Natural killer cell (primary cell): ENCODE data around the gene CFAP157. TPM values are rescaled to one million over a fixed set of nuclear protein-coding genes. Genes with fewer than 3 reads are reported as not detected.
A peak's percentile ranks its signal among the peaks of the same experiment; 100 is the strongest.

Experiments used
- ATAC-seq, 3 donors: fragments of 150-1000 bp in 2 of 3; fragments of 200-7000 bp in 1 of 3; cut with Tn5 transposase; 1 replicate in 1 of 3; 2 replicates in 2 of 3; pipeline ENCODE4 v1.10.0; 2021; ENCODE audit warnings: mild to moderate bottlenecking in 2 of 3, moderate library complexity in 2 of 3
- DNase-seq, 2 donors: peaks; one replicate each; pipeline versions ENCODE4 v3.0.0 to v3.0.0-alpha.2; 2013 to 2021; ENCODE audit warnings: mixed read lengths in 1 of 2
- H3K27ac ChIP-seq: one replicate; pipeline ENCODE4 v1.5.1; 2013; ENCODE audit warnings: mild to moderate bottlenecking, low read length
- H3K27me3 ChIP-seq: one replicate; pipeline ENCODE4 v1.6.1; 2013; ENCODE audit warnings: low read length; ENCODE audit not compliant: control insufficient read depth, insufficient read depth
- H3K36me3 ChIP-seq: one replicate; pipeline ENCODE4 v1.6.1; 2013; ENCODE audit warnings: low read length; ENCODE audit not compliant: control insufficient read depth, insufficient read depth
- H3K4me1 ChIP-seq: one replicate; pipeline ENCODE4 v1.6.1; 2013; ENCODE audit warnings: low read length; ENCODE audit not compliant: control insufficient read depth, insufficient read depth
- H3K4me3 ChIP-seq: one replicate; pipeline ENCODE4 v1.5.1; 2013; ENCODE audit warnings: low read length
- H3K9me3 ChIP-seq: one replicate; pipeline ENCODE4 v1.6.1; 2013; ENCODE audit warnings: low read length; ENCODE audit not compliant: control insufficient read depth, insufficient read depth
- H3K27ac Mint-ChIP-seq, 2 donors: one replicate each; pipeline ENCODE4 v1.8.0; 2022; ENCODE audit warnings: mild to moderate bottlenecking in 2 of 2, mixed read lengths in 2 of 2, moderate library complexity in 1 of 2
- H3K27me3 Mint-ChIP-seq, 2 donors: one replicate each; pipeline ENCODE4 v1.8.0; 2022; ENCODE audit warnings: low read depth in 2 of 2, mixed read lengths in 2 of 2
- H3K36me3 Mint-ChIP-seq: one replicate; pipeline ENCODE4 v1.8.0; 2022; ENCODE audit warnings: mixed read lengths
- H3K4me1 Mint-ChIP-seq, 2 donors: one replicate each; pipeline ENCODE4 v1.8.0; 2022; ENCODE audit warnings: mixed read lengths in 2 of 2
- H3K4me3 Mint-ChIP-seq: one replicate; pipeline ENCODE4 v1.8.0; 2022; ENCODE audit warnings: mild to moderate bottlenecking, moderate library complexity, mixed read lengths
- H3K9me3 Mint-ChIP-seq, 2 donors: one replicate each; pipeline ENCODE4 v1.8.0; 2022; ENCODE audit warnings: mixed read lengths in 2 of 2
- CTCF ChIP-seq: fragments of 200-600 bp; IDR thresholded peaks from one replicate; pipeline ENCODE4 v1.8.0; 2022; ENCODE audit warnings: antibody characterized with exemption
- WGBS: methylation state at CpG from one replicate; pipeline ENCODE4 v1.1.7; 2013; ENCODE audit warnings: missing lambda C conversion rate; ENCODE audit not compliant: insufficient coverage; 5-methylcytosine and 5-hydroxymethylcytosine counted together
- intact Hi-C: fragments of 100-400 bp; cut with micrococcal nuclease; formaldehyde crosslinking; loops from one replicate; pipeline ENCODE4 v1.14.2; 2022
- total RNA-seq, 4 donors: library from RNA; stranded (reverse); fragments of 120-200 nt in 1 of 4; gene quantifications; one replicate each; pipeline versions ENCODE4 v1.2.3 to v1.2.4, GENCODE V29; 2013 to 2022

The CFAP157 gene
- total RNA-seq, 3 donors from 2014 or later (not counting 1 experiment from before 2014, with no cell fraction given), result not detected

- intact Hi-C loops, result no loop called here
- WGBS, result 87% methylated on average over 8 of the region's 8 CpGs
- DNase-seq, result no peak
These were observed 20.1 kb downstream of the CFAP157 start for GRCh38 chr9:127726871-127727270.

GRCh38 chr9:127728808-127729207, 22.0 kb downstream of the CFAP157 start:
- TF ChIP-seq CTCF, result no peak
- Mint-ChIP-seq H3K4me1 (peaks cover 0 to 4% of the 10 kb centered on the region in 2 donors), H3K27me3 (no peaks in the 10 kb centered on the region), H3K4me3 (no peak overlapping the region), H3K27ac (no peak overlapping the region), H3K9me3 (no peaks in the 10 kb centered on the region), H3K36me3 (no peaks in the 10 kb centered on the region)
- Histone ChIP-seq H3K9me3 (no peaks in the 10 kb centered on the region), H3K36me3 (peaks cover 13% of the 10 kb centered on the region), H3K27me3 (no peaks in the 10 kb centered on the region), H3K4me3 (no peak overlapping the region), H3K27ac (no peak overlapping the region), H3K4me1 (peaks cover 2% of the 10 kb centered on the region)
- WGBS, result 93% methylated on average over 8 of the region's 8 CpGs
- intact Hi-C loops, result no loop called here
- no peak for DNase-seq
- no peak for ATAC-seq

More at GRCh38 chr9:127726871-127727270, 20.1 kb downstream of the CFAP157 start:
- no peaks in the 10 kb centered on the region for H3K9me3 Mint-ChIP-seq
- no peak overlapping the region for H3K4me3 ChIP-seq
- no peaks in the 10 kb centered on the region for H3K4me1 Mint-ChIP-seq
- H3K36me3 Mint-ChIP-seq, result no peaks in the 10 kb centered on the region
- no peaks in the 10 kb centered on the region for H3K27me3 ChIP-seq
- no peak for TF ChIP-seq CTCF
- peaks cover 7% of the 10 kb centered on the region for H3K36me3 ChIP-seq
- no peak overlapping the region for H3K27ac ChIP-seq
- no peak overlapping the region for H3K27ac Mint-ChIP-seq
- H3K4me1 ChIP-seq, result peaks cover 10% of the 10 kb centered on the region
- H3K9me3 ChIP-seq, result no peaks in the 10 kb centered on the region
- ATAC-seq, result no peak
- no peak overlapping the region for H3K4me3 Mint-ChIP-seq
- H3K27me3 Mint-ChIP-seq, result no peaks in the 10 kb centered on the region

GRCh38 chr9:127729522-127730256, 22.9 kb downstream of the CFAP157 start:
- H3K27ac Mint-ChIP-seq, result peak overlapping the region in 1 of 2 donors; percentile 54

More at GRCh38 chr9:127729522-127730256, 22.9 kb downstream of the CFAP157 start:
- peaks cover 11% of the 10 kb centered on the region for H3K4me1 ChIP-seq
- no peaks in the 10 kb centered on the region for H3K9me3 Mint-ChIP-seq
- H3K27me3 ChIP-seq, result no peaks in the 10 kb centered on the region
- no peak overlapping the region for H3K27ac ChIP-seq
- no peaks in the 10 kb centered on the region for H3K36me3 Mint-ChIP-seq
- no peaks in the 10 kb centered on the region for H3K9me3 ChIP-seq
- H3K4me3 Mint-ChIP-seq, result no peak overlapping the region
- intact Hi-C loops, result loop anchor here (10.0 kb wide), 1 partner anchor 115 kb away; the partner anchor contains the start of gene STXBP1
- 91% methylated on average over 18 of the region's 18 CpGs for WGBS
- no peaks in the 10 kb centered on the region for H3K27me3 Mint-ChIP-seq
- H3K4me3 ChIP-seq, result no peak overlapping the region
- H3K4me1 Mint-ChIP-seq, result peaks cover 0 to 10% of the 10 kb centered on the region in 2 donors
- ATAC-seq, result no peak
- TF ChIP-seq CTCF, result no peak
- DNase-seq, result no peak
- H3K36me3 ChIP-seq, result peaks cover 13% of the 10 kb centered on the region
